Kidney epithelial cell (primary cell): Measurements from ENCODE around the gene KCNJ12. TPM values are rescaled to one million over a fixed set of nuclear protein-coding genes. Genes with fewer than 3 reads are reported as not detected.
"Not testable (repeated sequence)": the region's sequence is repeated elsewhere in the genome, so short reads cannot be mapped to it uniquely, and the experiment has no call there.

Source experiments
- DNase-seq: peaks from one replicate; pipeline ENCODE4 v3.0.0-alpha.2; 2010; ENCODE audit warnings: low read depth
- H3K27me3 ChIP-seq: 2 replicates; pipeline ENCODE4 v1.6.0; 2011; ENCODE audit warnings: low read length; ENCODE audit not compliant: control insufficient read depth, insufficient read depth
- H3K36me3 ChIP-seq: 2 replicates; pipeline ENCODE4 v1.5.1; 2011; ENCODE audit warnings: low read length; ENCODE audit not compliant: control insufficient read depth, insufficient read depth
- H3K4me3 ChIP-seq: 2 replicates; pipeline ENCODE4 v1.5.1; 2011; ENCODE audit warnings: low read depth, mild to moderate bottlenecking, control low read depth, low read length
- total RNA-seq: library from RNA; depleted of rRNA; stranded (reverse); fragments of >200 nt; gene quantifications from 2 replicates; pipeline ENCODE4 v1.2.3, GENCODE V29; 2015
- TF ChIP-seq, protein P1 (sequence below): IDR thresholded peaks from 2 replicates; pipeline ENCODE4 v1.5.1; 2011; ENCODE audit warnings: mild to moderate bottlenecking, moderate library complexity, low read length, control low read depth, inconsistent platforms; ENCODE audit not compliant: insufficient read depth, poor library complexity, severe bottlenecking

KCNJ12 gene
- total RNA-seq, 1 donor from 2014 or later: 2.5 TPM

DNA sequence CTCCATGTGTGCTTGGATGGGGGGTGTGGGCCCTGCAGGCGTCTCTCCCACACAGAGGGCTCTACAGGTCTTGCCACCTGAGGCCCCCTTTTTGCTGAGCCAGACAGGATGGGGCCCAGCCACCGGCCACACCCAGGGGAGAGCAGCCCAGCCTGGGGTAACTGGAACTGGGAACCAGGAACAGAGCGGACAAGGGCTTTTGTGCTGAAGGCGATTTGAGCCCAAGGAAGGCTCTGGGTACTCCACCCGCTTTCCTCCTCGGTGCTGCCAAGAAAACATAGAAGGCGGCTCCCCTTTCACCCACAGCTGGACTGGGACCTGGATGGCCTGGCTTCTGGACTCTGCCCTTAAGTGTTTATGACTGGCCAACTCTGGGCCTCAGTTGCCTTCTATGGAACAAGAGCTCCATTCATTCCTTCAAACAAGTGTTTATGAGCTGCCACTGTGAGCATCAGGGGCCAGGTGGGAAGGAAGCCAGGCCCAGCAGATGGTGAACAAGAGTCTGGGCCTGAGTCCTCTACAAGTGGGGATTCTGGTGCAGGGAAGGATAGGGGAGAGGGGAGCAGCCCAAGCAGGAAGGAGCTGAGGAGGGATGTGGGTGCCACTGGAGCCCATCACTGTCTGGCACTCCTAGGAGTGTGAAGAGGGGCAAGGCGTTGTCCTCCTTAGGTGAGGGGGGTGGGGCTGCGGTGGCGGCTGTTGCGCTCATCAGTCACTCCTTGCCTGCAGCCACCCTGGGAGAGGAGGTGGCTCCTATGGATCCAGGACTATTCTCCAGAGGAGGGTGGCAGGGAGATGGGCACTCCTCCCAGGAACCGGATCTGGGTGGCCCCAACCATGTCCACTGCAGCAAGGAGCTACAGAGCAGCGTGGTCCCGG lies 46.4 kb downstream of the KCNJ12 start:
- H3K27me3 ChIP-seq, H3K36me3 ChIP-seq, H3K4me3 ChIP-seq, DNase-seq: not testable (repeated sequence)

DNA sequence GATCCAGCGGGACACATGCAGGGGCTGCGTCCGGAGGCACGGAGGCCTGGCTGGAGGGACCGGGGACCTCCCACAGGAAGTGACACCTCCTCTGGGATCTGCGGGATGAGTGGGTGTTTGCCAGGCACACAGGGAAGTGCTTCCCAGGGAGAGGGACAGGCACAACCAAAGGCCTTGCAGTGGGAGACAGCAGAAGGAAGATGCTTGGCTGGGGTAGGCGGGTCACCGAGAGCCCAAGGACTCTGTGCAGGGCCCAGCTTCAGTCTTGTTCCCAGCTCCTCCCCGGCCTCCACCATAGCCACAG lies 47.0 kb downstream of the KCNJ12 start:
- H3K4me3 ChIP-seq, H3K27me3 ChIP-seq, DNase-seq, H3K36me3 ChIP-seq: not testable (repeated sequence)

DNA sequence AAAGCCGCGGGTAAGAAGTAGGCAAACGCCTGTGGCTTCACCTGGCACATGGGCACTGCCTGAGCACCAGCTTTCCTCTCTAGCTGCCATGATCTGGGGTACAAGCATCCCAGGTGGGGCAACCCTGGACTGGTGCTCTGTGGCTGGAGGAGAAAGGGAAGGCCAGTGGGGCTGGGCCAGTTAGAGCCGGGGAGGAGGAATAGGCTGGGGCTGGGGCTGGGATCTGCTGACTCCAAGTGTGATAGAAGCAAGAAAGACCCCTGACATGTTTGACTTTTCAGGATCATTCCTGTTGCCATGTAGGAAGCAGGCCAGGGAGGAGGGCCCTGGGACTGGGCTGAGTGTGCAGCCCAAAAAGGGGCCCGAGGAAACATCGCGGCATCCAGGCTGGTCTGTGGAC lies 48.5 kb downstream of the KCNJ12 start:
- H3K36me3 ChIP-seq, H3K27me3 ChIP-seq, H3K4me3 ChIP-seq, DNase-seq: not testable (repeated sequence)

DNA sequence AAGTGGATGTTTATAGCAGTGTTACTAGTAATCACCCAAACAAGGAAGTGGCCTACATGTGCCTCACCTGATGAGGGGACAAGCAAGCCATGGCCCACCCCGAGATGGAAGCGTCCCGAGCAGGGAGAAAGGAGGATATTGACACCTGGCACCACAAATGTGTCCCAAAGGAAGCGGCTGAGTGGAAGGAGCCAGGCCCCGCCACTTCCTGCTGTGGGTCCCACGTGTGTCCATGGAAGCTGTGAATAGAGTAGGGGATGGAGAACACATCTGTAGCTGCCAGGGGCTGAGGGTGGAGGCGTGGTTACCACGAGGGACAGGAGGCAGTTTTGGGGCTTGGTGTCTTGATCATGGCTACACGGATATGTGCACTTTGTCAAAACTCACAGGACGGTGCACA lies 49.2 kb downstream of the KCNJ12 start:
- TF ChIP-seq, protein P1, sequence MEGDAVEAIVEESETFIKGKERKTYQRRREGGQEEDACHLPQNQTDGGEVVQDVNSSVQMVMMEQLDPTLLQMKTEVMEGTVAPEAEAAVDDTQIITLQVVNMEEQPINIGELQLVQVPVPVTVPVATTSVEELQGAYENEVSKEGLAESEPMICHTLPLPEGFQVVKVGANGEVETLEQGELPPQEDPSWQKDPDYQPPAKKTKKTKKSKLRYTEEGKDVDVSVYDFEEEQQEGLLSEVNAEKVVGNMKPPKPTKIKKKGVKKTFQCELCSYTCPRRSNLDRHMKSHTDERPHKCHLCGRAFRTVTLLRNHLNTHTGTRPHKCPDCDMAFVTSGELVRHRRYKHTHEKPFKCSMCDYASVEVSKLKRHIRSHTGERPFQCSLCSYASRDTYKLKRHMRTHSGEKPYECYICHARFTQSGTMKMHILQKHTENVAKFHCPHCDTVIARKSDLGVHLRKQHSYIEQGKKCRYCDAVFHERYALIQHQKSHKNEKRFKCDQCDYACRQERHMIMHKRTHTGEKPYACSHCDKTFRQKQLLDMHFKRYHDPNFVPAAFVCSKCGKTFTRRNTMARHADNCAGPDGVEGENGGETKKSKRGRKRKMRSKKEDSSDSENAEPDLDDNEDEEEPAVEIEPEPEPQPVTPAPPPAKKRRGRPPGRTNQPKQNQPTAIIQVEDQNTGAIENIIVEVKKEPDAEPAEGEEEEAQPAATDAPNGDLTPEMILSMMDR: no peak
- no peak overlapping the region for H3K4me3 ChIP-seq
- H3K36me3 ChIP-seq: no peaks in the 10 kb centered on the region
- H3K27me3 ChIP-seq: no peaks in the 10 kb centered on the region
- DNase-seq: no peak

DNA sequence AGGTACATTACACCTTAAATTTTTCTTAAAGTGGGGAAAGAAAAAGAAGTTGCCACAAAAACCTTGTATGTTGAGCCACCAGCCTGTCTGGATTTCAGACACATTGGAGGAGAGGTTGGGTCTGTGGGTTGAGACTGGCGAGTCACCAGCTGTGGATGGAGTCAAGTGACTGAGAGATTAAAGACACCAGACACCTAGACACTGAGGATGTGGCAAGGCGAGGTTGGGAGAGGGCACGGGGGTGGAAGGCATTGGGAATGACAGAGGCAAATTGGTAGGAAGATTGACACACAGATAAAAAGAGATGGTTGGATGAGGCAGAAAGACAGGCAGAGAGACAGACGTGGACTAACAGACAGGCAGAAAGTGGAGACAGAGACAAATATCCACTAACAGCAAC lies 49.6 kb downstream of the KCNJ12 start:
- Histone ChIP-seq H3K36me3 (no peaks in the 10 kb centered on the region), H3K27me3 (no peaks in the 10 kb centered on the region), H3K4me3 (no peak overlapping the region)
- DNase-seq: no peak
- TF ChIP-seq, protein P1: no peak

DNA sequence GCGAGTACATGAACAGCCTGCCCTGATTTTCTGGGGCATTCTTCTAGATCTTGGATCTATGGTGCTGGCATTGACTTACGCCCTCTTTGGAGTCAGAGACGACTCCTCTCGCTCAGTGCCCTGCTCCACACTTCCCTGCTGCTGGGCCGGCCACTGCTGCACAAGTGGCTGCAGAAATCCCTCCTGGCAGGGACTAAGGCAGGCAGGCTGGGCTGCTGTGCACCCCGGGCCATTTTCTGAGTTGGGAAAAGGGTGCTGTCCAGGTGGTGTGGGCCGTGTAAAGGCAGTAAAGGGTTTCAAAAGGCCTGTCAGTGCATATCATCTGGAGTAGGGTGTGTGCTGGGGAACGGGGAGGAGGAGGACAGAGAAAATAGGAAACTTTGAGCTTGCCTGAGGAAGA lies 50.1 kb downstream of the KCNJ12 start:
- not testable (repeated sequence) for H3K27me3 ChIP-seq, H3K4me3 ChIP-seq, DNase-seq, H3K36me3 ChIP-seq

DNA sequence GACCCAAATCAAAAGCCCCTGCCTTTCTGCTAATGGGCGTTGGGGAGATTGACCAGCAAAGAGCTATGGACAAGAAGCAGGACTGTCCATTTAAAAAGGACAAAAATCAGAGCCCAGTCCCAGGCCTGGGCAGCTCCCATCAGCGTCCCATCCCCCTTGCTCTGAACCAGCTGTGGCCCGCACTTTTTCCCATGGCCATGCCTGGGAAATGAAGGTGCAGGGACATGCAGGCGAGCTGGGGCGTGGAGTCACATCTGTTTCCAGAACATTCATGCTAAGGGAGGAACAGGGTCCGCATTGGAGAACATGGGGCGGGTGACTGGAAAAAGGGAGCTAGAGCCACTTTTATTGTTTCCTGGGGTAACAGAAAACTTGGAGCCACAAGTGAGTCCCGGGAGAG lies 50.7 kb downstream of the KCNJ12 start:
- not testable (repeated sequence) for H3K4me3 ChIP-seq, DNase-seq, H3K27me3 ChIP-seq, H3K36me3 ChIP-seq

DNA sequence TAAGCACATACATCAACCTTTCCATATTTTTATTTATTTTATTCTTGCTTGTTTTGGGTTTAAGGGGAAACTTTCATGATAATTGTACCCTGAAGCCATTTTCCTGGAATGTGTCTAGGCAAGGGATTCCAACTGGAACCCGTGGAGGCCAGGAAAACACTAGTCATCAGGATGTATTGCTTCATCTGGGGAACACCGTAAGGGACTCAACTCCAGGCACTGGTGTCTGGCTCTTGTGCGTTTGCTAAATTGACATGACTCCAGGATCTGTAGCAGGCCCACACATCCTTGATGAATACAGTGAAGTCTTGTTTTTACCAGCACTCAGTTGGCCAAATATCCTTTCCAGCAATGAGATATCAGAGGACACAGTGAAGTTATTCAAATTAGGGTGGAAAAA lies 51.6 kb downstream of the KCNJ12 start:
- DNase-seq, H3K27me3 ChIP-seq, H3K4me3 ChIP-seq: not testable (repeated sequence)

DNA sequence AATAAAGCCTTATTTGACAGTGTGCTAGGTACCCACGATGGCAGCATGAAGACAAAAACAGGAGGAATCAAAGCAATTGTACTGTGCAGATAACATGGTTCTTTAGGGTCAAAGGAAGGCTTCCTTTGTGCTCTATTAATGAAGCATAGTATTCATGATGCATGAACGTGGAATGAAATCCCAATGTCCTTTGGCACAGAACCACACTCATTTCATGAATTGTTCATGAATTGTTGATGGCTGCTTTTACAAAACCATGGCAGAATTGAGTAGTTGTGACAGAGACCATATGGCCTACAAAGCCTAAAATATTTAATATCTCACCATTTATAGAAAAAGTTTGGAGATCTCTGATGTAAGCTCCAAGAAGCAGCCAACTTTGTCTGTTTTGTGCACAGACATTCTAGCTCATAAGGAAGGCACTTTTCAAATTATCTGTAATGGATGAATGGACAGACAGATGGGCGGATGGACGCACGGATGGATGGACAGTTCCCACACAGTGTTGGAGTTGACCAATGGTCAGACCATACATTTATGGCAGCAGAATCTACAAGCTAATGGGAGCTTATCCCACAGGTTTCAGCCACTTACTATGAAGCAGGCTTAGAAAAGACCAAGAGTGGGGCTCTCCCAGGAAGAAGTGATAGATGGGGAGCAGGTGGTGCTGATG lies 52.7 kb downstream of the KCNJ12 start:
- H3K36me3 ChIP-seq, DNase-seq, H3K4me3 ChIP-seq, H3K27me3 ChIP-seq: not testable (repeated sequence)

More for the DNA sequence above, 51.6 kb downstream of the KCNJ12 start:
- not testable (repeated sequence) for H3K36me3 ChIP-seq

DNA sequence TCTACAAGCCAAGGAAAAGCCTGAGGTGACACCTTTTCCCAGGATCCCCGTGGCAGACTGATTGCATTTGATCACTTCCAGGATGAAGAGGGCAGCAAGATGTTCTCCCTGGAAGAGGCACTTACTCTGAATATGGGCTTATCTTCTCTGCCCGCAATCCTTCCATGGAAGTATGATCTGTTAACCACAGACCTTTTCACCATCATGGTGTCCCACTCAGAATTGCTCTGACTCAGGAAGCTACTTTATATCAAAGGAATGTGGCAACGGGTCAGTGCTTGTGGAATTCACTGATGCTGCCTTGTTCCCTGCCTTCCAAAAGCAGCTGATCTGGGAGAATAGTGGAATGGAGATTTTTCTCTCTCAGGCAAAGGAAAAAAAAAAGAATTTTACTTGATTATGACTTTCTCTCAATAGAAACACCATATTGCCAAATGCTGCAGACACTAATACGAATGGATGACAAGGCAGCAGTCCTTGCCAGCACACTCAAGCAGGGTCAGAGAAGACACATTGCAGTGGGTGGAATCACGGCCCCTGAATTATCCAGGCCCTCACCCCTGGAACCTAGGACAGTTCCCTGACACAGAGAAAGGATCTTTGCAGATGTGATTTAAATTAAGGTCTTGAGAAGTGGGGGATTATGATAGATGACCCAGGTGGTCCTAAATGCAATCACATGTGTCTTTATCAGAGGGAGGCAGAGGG lies 53.9 kb downstream of the KCNJ12 start:
- not testable (repeated sequence) for H3K4me3 ChIP-seq, H3K27me3 ChIP-seq, H3K36me3 ChIP-seq, DNase-seq

DNA sequence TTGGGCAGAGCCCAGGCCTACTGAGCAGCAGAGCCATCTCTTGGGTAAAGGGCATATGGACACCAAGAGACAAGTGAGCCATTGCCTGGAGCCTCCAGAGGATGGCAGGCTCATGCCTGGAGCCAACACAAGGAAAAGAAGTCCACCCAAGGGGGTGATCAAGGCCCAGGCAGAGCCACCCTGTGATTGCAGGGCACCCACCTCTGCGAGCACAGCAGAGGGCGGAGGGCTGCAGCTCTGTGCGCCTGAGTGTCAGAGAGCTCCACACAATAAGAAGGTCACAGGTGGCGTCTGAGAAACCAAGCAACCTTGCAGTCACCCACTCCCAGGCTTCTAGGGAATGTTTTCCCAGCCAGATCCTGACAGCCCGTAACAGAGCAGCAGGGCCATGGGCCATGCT lies 57.8 kb downstream of the KCNJ12 start:
- H3K27me3 ChIP-seq, DNase-seq, H3K4me3 ChIP-seq, H3K36me3 ChIP-seq: not testable (repeated sequence)

DNA sequence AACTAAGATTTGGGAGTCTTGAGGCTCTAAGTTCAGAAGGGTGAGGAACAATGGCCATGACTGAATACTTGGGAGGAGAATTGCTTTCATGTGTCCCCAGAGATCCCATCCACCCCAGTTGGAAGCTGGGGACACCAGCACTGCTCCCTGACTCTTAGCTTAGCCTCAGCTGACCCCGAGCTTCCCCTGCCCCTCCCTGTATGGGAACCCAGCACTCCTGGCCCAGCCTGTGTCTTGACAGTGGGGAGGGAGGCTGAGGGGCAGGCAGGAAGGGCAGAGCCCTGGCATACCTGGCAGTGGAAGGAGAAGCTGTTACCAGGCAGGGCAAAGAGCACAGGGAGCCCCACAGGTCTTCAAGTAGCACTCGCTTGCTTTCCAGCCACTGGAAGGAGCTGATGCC lies 58.8 kb downstream of the KCNJ12 start:
- not testable (repeated sequence) for H3K27me3 ChIP-seq, H3K36me3 ChIP-seq, H3K4me3 ChIP-seq, DNase-seq
